ENCODE results near the gene ARNT2. TPM values are rescaled to one million over a fixed set of nuclear protein-coding genes. Genes with fewer than 3 reads are reported as not detected.

Gene ARNT2
- total and polyA plus RNA-seq, 2 of the 13 experiments (the other 11 are each of a cell fraction or from before 2014, with no cell fraction given), result 0.69 to 1.7 TPM

- Histone ChIP-seq H3K79me2 (ENCODE audit: insufficient read depth, low read length) (no peaks in the 10 kb centered on the region), H3K27ac (ENCODE audit: extremely low read length, insufficient read depth, low read length) (no peak overlapping the region), H3K36me3 (replicated peaks in 1 of 2; ENCODE audit: control insufficient read depth in 1 of 2, insufficient read depth in 2 of 2, low read length in 2 of 2) (no peaks in the 10 kb centered on the region), H3K4me2 (ENCODE audit: low read depth, low read length) (peak overlapping the region; percentile 14; the same call in 1 of the 2 replicates), H3K4me1 (ENCODE audit: insufficient read depth, low read length) (peaks cover 39% of the 10 kb centered on the region), H2AFZ (ENCODE audit: low read length) (no peak overlapping the region), H3K4me3 (replicated peaks in 1 of 3; ENCODE audit: insufficient read depth in 1 of 3, low read depth in 2 of 3, low read length in 3 of 3) (no peak overlapping the region), H4K20me1 (ENCODE audit: insufficient read depth, low read length) (no peaks in the 10 kb centered on the region), H3K27me3 (ENCODE audit: control insufficient read depth in 1 of 2, insufficient read depth in 2 of 2, low read length in 2 of 2) (no peaks in the 10 kb centered on the region), H3K9ac (ENCODE audit: insufficient read depth, low read depth, low read length) (no peak overlapping the region), H3K9me3 (ENCODE audit: low read length) (no peaks in the 10 kb centered on the region)
- intact Hi-C loops (cut with micrococcal nuclease; ENCODE audit: unreplicated experiment) (no loop called here), in situ Hi-C loops (cut with HindIII; ENCODE audit: extremely low pct_ligation_motif_present, low pct_unique_long_range_greater_than_20kb) (no loop called here)
- TF ChIP-seq ZNF382 (CRISPR knock-in tag; IDR thresholded peaks at IDR 0.05; ENCODE audit: borderline replicate concordance), result no peak
- no peak for TF ChIP-seq ZSCAN25 (CRISPR knock-in tag; IDR thresholded peaks at IDR 0.05)
- TF ChIP-seq FOXK2 (IDR thresholded peaks at IDR 0.05), result no peak
- TF ChIP-seq MAFF (IDR thresholded peaks at IDR 0.05; ENCODE audit: low read depth, low read length), result no peak
- TF ChIP-seq ZNF510 (CRISPR knock-in tag; IDR thresholded peaks at IDR 0.05; ENCODE audit: low read depth), result no peak
- no peak for TF ChIP-seq ZNF30 (CRISPR knock-in tag; IDR thresholded peaks at IDR 0.05)
- no peak for TF ChIP-seq ATF7 (IDR thresholded peaks at IDR 0.05)
- TF ChIP-seq ATF7 (CRISPR knock-in tag; IDR thresholded peaks at IDR 0.05), result no peak
- no peak for TF ChIP-seq ZNF878 (CRISPR knock-in tag; IDR thresholded peaks at IDR 0.05)
- TF ChIP-seq RCOR2 (CRISPR knock-in tag; IDR thresholded peaks at IDR 0.05), result no peak
- TF ChIP-seq ZSCAN31 (CRISPR knock-in tag; IDR thresholded peaks at IDR 0.05; ENCODE audit: low read depth), result no peak
- no peak for TF ChIP-seq ZNF562 (CRISPR knock-in tag; IDR thresholded peaks at IDR 0.05; ENCODE audit: borderline replicate concordance)
- no peak for TF ChIP-seq KLF9 (CRISPR knock-in tag; IDR thresholded peaks at IDR 0.05; ENCODE audit: low read depth)
- ChIA-PET CTCF (ENCODE audit: low intra/inter-chr PET ratio, low total read pairs) (no interaction called here), POLR2A (no interaction called here)
- DNase-seq (ENCODE audit: low spot score) (no peak), ATAC-seq (no peak), FAIRE-seq (no peak)
- 94% methylated on average over 3 of the region's 3 CpGs for WGBS (ENCODE audit: low lambda C conversion rate)
- no TSS peak for BruUV-seq (replicated peaks)
Observed at GRCh38 chr15:80494756-80495155, 90.6 kb downstream of the ARNT2 start.

Data from HepG2 (cell line).